ENCODE results near the gene C2. TPM values are rescaled to one million over a fixed set of nuclear protein-coding genes. Genes with fewer than 3 reads are reported as not detected.

C2 gene
- total and polyA plus RNA-seq, 10 donors, result 17.2 to 173 (median 69.5) TPM

DNA sequence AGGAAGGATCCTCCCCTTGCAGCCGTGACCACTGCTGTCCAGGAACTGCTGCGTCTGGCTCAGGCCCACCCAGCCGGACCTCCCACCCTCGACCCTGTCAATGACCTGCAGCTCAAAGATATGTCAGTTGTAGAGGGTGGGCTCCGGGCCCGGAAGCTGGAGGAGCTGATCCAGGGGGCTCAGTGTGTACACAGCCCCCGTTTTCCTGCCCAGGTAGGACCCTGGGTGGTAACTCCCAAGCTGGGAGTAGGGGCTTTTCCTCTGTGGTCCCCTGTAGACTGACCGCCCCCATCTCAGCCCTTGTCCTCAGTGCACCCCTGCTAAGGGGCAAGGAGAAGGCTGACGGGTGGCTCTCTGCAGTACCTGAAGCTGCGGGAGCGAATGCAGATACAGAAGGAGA, 40.8 kb downstream of the C2 start:
- 82 to 89% (median 87%) methylated on average over 11 of the region's 11 CpGs for WGBS, 5 donors
- H3K27ac ChIP-seq, result no peak overlapping the region
- TF ChIP-seq POLR2AphosphoS5 (IDR thresholded peaks at IDR 0.05) (peak in 1 of 3 donors; percentile 14), POLR2A (IDR thresholded peaks at IDR 0.05) (no peak)
- H3K4me3 ChIP-seq, result no peak overlapping the region
- intact Hi-C loops (cut with DNase I; ENCODE audit: low total_unique reads), result no loop called here
- H3K4me1 ChIP-seq, result peaks cover 16 to 42% (median 27%) of the 10 kb centered on the region in 6 donors
- H3K9me3 ChIP-seq, result no peaks in the 10 kb centered on the region
- H3K36me3 ChIP-seq, result peaks cover 6 to 77% (median 71%) of the 10 kb centered on the region in 6 donors
- H3K27me3 ChIP-seq (replicated peaks in 1 of 7), result no peaks in the 10 kb centered on the region
- DNase-seq, result peak; percentile 54

GRCh38 chr6:31968791-31969711, 41.5 kb downstream of the C2 start:
- TF ChIP-seq POLR2AphosphoS5 (IDR thresholded peaks at IDR 0.05), result peak in 1 of 3 donors; percentile 17
- no peak for TF ChIP-seq POLR2A (IDR thresholded peaks at IDR 0.05)
- Histone ChIP-seq H3K36me3 (peaks cover 3 to 73% (median 64%) of the 10 kb centered on the region in 6 donors), H3K9me3 (no peaks in the 10 kb centered on the region), H3K27ac (no peak overlapping the region), H3K27me3 (replicated peaks in 1 of 7) (no peaks in the 10 kb centered on the region), H3K4me1 (peaks cover 21 to 49% (median 34%) of the 10 kb centered on the region in 6 donors), H3K4me3 (no peak overlapping the region)
- peak; percentile 72 for DNase-seq
- intact Hi-C loops (cut with DNase I; ENCODE audit: low total_unique reads), result no loop called here
- WGBS, 5 donors, result 88 to 94% (median 92%) methylated on average over 20 to 23 of the region's 23 CpGs

GRCh38 chr6:31969712-31970603, 42.4 kb downstream of the C2 start:
- Histone ChIP-seq H3K9me3 (no peaks in the 10 kb centered on the region), H3K36me3 (peaks cover 0 to 71% (median 55%) of the 10 kb centered on the region in 6 donors), H3K27me3 (replicated peaks in 1 of 7) (no peaks in the 10 kb centered on the region), H3K27ac (peak overlapping the region in 5 of 8 donors; percentile 95 to 99 (median 97)), H3K4me3 (peak overlapping the region in 1 of 8 donors; percentile 93), H3K4me1 (peaks cover 21 to 58% (median 36%) of the 10 kb centered on the region in 6 donors)
- intact Hi-C loops (cut with DNase I; ENCODE audit: low total_unique reads), result no loop called here
- TF ChIP-seq POLR2AphosphoS5 (IDR thresholded peaks at IDR 0.05) (peak in 1 of 3 donors; percentile 5), POLR2A (IDR thresholded peaks at IDR 0.05) (no peak)
- TF ChIP-seq, protein P1, sequence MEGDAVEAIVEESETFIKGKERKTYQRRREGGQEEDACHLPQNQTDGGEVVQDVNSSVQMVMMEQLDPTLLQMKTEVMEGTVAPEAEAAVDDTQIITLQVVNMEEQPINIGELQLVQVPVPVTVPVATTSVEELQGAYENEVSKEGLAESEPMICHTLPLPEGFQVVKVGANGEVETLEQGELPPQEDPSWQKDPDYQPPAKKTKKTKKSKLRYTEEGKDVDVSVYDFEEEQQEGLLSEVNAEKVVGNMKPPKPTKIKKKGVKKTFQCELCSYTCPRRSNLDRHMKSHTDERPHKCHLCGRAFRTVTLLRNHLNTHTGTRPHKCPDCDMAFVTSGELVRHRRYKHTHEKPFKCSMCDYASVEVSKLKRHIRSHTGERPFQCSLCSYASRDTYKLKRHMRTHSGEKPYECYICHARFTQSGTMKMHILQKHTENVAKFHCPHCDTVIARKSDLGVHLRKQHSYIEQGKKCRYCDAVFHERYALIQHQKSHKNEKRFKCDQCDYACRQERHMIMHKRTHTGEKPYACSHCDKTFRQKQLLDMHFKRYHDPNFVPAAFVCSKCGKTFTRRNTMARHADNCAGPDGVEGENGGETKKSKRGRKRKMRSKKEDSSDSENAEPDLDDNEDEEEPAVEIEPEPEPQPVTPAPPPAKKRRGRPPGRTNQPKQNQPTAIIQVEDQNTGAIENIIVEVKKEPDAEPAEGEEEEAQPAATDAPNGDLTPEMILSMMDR (IDR thresholded peaks at IDR 0.05 in 8 of 11, conservative IDR thresholded peaks at IDR 0.05 in 3 of 11), result no peak
- DNase-seq, result peak; percentile 73
- WGBS, 5 donors, result 79 to 86% (median 83%) methylated on average over 17 of the region's 17 CpGs

DNA sequence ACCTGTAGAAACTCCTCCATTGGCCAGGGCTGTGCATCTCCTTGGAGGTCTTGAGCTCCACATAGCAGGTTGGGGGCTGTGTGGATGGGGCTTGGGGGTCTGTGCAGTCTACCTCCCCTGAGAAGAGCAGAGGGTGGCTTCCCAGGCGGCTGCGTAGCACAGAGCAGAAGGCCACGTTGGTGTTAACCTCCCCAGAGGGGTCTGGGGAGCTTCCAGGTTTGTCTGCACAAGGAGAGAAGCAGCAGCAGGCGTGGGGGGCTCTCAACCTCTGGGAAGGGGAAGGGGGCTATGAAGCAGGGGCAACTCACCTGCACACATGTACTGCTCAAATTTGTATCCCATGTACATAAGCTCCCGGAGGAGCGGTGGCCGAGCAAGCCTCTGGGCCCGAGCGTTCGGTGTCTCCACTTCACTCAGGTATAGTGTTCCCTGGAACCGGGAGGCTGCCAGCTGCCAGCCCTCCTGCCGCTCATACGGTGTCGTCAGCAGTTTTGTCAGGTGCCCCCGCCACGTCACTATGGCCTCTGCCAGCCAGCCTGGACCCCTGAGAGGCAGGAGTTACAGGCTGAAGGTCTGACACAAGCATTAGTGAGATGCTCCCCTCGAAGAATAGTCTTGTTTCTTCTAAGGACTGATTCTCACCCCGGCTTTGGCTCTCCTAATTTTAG, 43.2 kb downstream of the C2 start:
- peak; percentile 84 for DNase-seq
- Histone ChIP-seq H3K4me1 (peaks cover 21 to 62% (median 36%) of the 10 kb centered on the region in 6 donors), H3K9me3 (no peaks in the 10 kb centered on the region), H3K27ac (peak overlapping the region; percentile 91 to 99 (median 98)), H3K27me3 (replicated peaks in 1 of 7) (no peaks in the 10 kb centered on the region), H3K4me3 (peak overlapping the region in 7 of 8 donors; percentile 60 to 93 (median 77)), H3K36me3 (peaks cover 0 to 71% (median 48%) of the 10 kb centered on the region in 6 donors)
- peak in 2 of 3 donors; percentile 3 to 62 for TF ChIP-seq POLR2AphosphoS5 (IDR thresholded peaks at IDR 0.05)
- TF ChIP-seq, protein P1 (IDR thresholded peaks at IDR 0.05 in 8 of 11, conservative IDR thresholded peaks at IDR 0.05 in 3 of 11), result no peak
- 77 to 88% (median 82%) methylated on average over 16 to 18 of the region's 18 CpGs for WGBS, 5 donors
- intact Hi-C loops (cut with DNase I; ENCODE audit: low total_unique reads), result no loop called here
